ENCODE results near the gene MRGPRX2. TPM values are rescaled to one million over a fixed set of nuclear protein-coding genes. Genes with fewer than 3 reads are reported as not detected.

MRGPRX2 gene
- total RNA-seq, 6 donors from 2014 or later = 0.14 TPM; not detected in 5

DNA sequence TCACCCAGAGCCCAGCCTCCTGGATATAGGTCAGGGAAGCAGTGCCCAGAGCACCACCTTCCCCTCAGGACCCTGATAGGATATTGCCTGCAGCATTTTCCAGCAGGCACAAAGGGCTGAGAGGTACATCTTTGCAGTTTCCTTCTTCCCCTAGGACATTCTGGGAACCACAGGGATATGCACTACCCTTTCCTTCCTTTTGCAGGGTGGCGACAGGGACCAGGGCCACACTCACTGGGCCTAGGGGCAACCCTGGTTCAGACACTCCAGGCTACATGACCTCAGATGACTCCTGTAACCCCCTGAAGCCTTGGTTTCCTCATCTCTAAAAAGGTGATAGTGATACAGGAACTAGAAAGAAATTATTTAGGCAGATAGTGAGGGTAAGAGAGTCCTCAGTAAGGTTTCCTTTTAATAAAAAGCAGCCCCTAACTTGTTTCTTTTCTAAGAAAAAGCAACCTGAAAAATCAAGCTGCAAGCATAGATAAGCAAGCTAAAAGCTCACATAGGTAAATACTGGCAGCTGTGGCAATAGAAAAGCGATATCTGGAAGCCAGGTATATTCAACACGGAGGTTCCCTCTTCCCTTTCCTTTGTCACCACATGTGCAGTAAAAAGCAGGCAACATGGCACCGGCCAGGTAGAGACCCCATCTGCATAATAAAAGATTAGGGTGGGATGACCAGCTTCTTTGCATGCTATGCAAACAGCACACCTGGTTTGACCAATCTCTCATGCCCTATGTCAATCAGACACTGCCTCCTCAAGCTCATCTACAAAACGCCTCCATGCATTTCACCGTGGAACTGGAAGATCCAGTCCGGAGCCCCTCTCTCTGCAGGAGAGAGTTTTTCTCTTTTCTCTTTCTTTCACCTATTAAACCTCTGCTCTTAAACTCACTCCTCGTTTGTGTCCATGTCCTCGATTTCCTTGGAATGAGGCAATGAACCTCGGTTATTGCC lies 13.2 kb upstream of the MRGPRX2 start:
- 66 to 67% methylated on average over 10 of the region's 10 CpGs for WGBS, 2 donors
- Histone ChIP-seq H3K27me3 (no peaks in the 10 kb centered on the region), H3K4me3 (no peak overlapping the region), H3K4me1 (peaks cover 0 to 10% (median 0%) of the 10 kb centered on the region in 4 donors), H3K9me3 (no peaks in the 10 kb centered on the region), H3K27ac (no peak overlapping the region), H3K36me3 (no peaks in the 10 kb centered on the region)
- TF ChIP-seq, protein P1, sequence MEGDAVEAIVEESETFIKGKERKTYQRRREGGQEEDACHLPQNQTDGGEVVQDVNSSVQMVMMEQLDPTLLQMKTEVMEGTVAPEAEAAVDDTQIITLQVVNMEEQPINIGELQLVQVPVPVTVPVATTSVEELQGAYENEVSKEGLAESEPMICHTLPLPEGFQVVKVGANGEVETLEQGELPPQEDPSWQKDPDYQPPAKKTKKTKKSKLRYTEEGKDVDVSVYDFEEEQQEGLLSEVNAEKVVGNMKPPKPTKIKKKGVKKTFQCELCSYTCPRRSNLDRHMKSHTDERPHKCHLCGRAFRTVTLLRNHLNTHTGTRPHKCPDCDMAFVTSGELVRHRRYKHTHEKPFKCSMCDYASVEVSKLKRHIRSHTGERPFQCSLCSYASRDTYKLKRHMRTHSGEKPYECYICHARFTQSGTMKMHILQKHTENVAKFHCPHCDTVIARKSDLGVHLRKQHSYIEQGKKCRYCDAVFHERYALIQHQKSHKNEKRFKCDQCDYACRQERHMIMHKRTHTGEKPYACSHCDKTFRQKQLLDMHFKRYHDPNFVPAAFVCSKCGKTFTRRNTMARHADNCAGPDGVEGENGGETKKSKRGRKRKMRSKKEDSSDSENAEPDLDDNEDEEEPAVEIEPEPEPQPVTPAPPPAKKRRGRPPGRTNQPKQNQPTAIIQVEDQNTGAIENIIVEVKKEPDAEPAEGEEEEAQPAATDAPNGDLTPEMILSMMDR (IDR thresholded peaks at IDR 0.05) = no peak
- TF ChIP-seq POLR2A (IDR thresholded peaks at IDR 0.05) (no peak), EP300 (IDR thresholded peaks at IDR 0.05) (no peak), POLR2AphosphoS5 (IDR thresholded peaks at IDR 0.05) (no peak)
- ATAC-seq (ENCODE audit: low FRiP score in 2 of 2) (no peak), DNase-seq (no peak)

DNA sequence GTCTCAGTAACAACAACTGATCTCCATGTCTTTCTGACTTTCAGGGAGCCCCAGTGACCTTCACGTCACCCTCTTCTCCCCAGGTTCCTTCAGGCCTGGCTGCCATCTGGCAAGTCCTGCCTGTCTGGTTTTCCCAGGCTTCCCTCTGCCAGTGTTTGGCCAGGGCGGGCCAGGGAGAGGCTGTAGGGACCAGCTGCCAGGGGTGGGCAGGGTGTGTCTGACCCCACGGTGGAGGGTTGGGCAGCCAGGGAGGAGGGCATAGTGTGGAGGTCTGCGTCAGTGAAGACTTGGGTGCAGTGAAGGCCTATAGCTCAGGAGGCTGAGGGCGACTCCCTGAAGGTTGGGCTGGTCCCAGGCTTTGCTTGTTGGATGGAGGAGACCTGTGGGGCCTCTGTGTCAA lies 11.9 kb upstream of the MRGPRX2 start:
- 80 to 100% methylated on average over 4 to 5 of the region's 5 CpGs for WGBS, 2 donors
- H3K9me3 ChIP-seq = no peaks in the 10 kb centered on the region
- no peak overlapping the region for H3K4me3 ChIP-seq
- H3K27me3 ChIP-seq = no peaks in the 10 kb centered on the region
- H3K36me3 ChIP-seq = no peaks in the 10 kb centered on the region
- TF ChIP-seq POLR2AphosphoS5 (IDR thresholded peaks at IDR 0.05) = no peak
- TF ChIP-seq POLR2A (IDR thresholded peaks at IDR 0.05) = no peak
- TF ChIP-seq, protein P1 (IDR thresholded peaks at IDR 0.05) = no peak
- no peak for TF ChIP-seq EP300 (IDR thresholded peaks at IDR 0.05)
- peaks cover 0 to 9% (median 0%) of the 10 kb centered on the region in 4 donors for H3K4me1 ChIP-seq
- peak in 1 of 2 donors; percentile 30 for DNase-seq
- no peak overlapping the region for H3K27ac ChIP-seq
- peak; percentile 25 to 38 for ATAC-seq (ENCODE audit: low FRiP score in 2 of 2)

DNA sequence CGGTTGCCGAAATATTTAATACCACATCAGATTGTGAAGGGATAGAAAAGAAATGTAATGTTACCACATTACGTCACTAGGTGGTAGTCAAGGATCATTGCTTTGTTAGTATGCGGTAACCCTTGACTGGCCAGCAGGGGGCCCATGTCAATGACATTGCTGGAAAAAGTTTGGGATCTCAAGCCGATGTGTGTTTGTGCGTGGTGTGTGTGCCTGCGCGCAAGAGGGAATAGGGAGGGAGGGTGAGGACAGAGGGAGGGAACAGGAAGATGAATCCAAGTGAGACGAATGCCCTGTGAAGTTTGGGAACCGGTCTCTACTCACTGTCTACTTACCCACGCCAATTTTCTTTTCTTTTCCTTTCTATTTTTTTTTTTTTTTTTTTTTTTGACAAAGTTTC lies 10.7 kb upstream of the MRGPRX2 start:
- DNase-seq (peak in 1 of 2 donors; percentile 70), ATAC-seq (ENCODE audit: low FRiP score in 2 of 2) (peak; percentile 87 to 94)
- TF ChIP-seq EP300 (IDR thresholded peaks at IDR 0.05) = no peak
- TF ChIP-seq, protein P1 (IDR thresholded peaks at IDR 0.05) = peak; percentile 63 to 92 (median 82)
- no peak for TF ChIP-seq POLR2AphosphoS5 (IDR thresholded peaks at IDR 0.05)
- Histone ChIP-seq H3K36me3 (no peaks in the 10 kb centered on the region), H3K9me3 (no peaks in the 10 kb centered on the region), H3K4me3 (no peak overlapping the region), H3K4me1 (peaks cover 0 to 7% (median 0%) of the 10 kb centered on the region in 4 donors), H3K27me3 (no peaks in the 10 kb centered on the region), H3K27ac (no peak overlapping the region)
- WGBS, 2 donors = 4 to 5% methylated on average over 11 of the region's 11 CpGs

DNA sequence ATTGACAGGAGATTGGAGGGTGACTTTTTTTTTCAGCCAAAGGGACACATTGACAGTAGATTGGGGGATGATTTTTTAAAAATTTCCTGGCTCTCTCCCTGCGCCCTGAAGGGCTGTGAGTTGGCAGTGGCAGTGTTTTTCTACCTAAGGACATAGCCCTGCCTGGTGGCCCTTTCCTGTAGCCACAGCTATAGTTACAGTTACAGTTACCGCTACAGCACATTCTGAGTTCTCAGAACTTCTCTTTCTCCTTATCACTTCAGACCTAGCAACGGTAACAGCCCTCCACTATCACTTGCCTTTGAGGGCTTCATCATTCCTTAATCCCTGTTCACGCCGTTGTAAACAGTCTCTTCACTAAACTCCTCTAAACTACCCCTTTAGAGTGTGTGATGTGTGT lies 684 bp downstream of the MRGPRX2 start:
- no peaks in the 10 kb centered on the region for H3K4me1 ChIP-seq
- H3K4me3 ChIP-seq = no peak overlapping the region
- H3K9me3 ChIP-seq = no peaks in the 10 kb centered on the region
- H3K27ac ChIP-seq = no peak overlapping the region
- no peaks in the 10 kb centered on the region for H3K36me3 ChIP-seq
- no peaks in the 10 kb centered on the region for H3K27me3 ChIP-seq
- 38 to 42% methylated on average over 5 of the region's 5 CpGs for WGBS, 2 donors
- no peak for DNase-seq
- TF ChIP-seq POLR2AphosphoS5 (IDR thresholded peaks at IDR 0.05) = no peak
- TF ChIP-seq, protein P1 (IDR thresholded peaks at IDR 0.05) = no peak
- TF ChIP-seq EP300 (IDR thresholded peaks at IDR 0.05) = no peak
- TF ChIP-seq POLR2A (IDR thresholded peaks at IDR 0.05) = no peak
- no peak for ATAC-seq (ENCODE audit: low FRiP score in 2 of 2)

Measured in upper lobe of left lung (tissue), 6 donors.